NOMO-1 (cell line): ENCODE data around the gene EDC4.

Source experiments
- DNase-seq, 2 experiments: peaks; one replicate each; lab custom pipeline; 2025; ENCODE audit not compliant: unreplicated experiment in 2 of 2; lab: John Stamatoyannopoulos, UW

The EDC4 gene

DNA sequence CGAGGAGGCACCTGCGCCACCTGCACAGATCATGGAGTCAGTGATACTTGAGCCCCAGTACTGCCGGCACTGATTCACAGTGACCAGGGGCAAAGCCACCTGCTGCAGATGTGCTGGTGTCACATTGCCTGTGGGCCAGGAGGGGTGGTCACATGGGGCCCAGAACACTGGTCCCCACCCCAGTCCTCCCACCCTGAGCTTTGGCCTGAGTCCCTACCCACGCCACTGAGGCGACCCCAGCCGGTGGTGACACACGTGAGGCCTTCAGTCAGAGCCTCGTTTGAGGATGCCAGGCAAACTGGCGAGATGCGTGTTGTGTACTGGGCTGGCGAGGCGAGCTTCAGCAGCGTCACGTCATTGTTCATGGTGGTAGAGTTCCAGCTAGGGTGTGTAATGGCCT is 57.3 kb downstream of the EDC4 start:
- no peak for DNase-seq

DNA sequence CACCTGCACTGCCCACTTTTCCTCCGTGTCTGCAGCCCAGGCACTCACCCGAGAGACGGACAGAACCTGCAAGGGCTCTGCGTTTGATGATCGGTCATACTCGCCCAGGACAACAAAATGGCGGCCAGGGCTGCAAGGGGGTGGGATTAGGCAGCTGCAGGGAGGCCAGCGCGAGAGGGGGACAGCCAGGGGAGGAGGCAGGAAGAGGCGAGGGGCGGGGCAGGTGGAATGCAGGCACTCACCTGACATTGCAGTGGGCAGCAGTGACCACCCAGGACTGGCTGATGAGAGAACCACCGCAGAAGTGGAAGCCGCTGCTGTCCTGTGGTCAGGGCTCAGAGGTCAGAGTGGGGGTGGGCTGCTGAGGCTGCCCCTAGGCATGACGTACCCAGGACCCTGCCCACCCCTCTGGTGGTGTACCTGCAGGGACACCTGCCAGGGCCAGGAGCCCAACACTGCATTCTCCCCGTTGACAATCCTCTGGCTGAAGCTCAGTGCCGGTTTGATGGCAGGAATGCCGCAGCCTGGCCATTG is 57.9 kb downstream of the EDC4 start:
- no peak for DNase-seq
